T-cell (primary cell): Measurements from ENCODE around the gene KRTAP16-1. TPM values are rescaled to one million over a fixed set of nuclear protein-coding genes. Genes with fewer than 3 reads are reported as not detected.
"Not testable (repeated sequence)": the region's sequence is repeated elsewhere in the genome, so short reads cannot be mapped to it uniquely, and the experiment has no call there.

Source experiments
- ATAC-seq, 4 experiments: fragments of 200-7000 bp in 3 of 4; fragments of 150-1000 bp in 1 of 4; cut with Tn5 transposase; replicated peaks in 1 of 4; 1 replicate in 3 of 4; 2 replicates in 1 of 4; pipeline ENCODE4 v1.10.0; 2021; ENCODE audit warnings: moderate library complexity in 3 of 4, mild to moderate bottlenecking in 2 of 4, moderate number of reproducible peaks in 1 of 4
- CTCF ChIA-PET, 2 donors: fragments of 300-600 bp; sonication (Branson Sonifier 250); formaldehyde crosslinking; loops; one replicate each; lab custom pipeline; 2022; ENCODE audit warnings: antibody characterized with exemption in 2 of 2; lab: Charles Lee
- POLR2A ChIA-PET, 2 donors: fragments of 300-600 bp; sonication (Branson Sonifier 250); formaldehyde crosslinking; loops; one replicate each; lab custom pipeline; 2022; ENCODE audit warnings: antibody characterized with exemption in 2 of 2; lab: Charles Lee
- DNase-seq, 35 experiments: peaks; one replicate each; pipeline versions ENCODE4 v3.0.0 to v3.0.0-alpha.2; 2013 to 2023
- H3K27ac ChIP-seq: one replicate; pipeline ENCODE4 v1.5.1; 2013; ENCODE audit warnings: low read length
- H3K27me3 ChIP-seq, 2 experiments: replicated peaks in 1 of 2; 1 replicate in 1 of 2; 2 replicates in 1 of 2; pipeline versions ENCODE4 v1.6.1 to v1.7.0; 2013; ENCODE audit warnings: low read length in 1 of 2, mixed read lengths in 1 of 2; ENCODE audit not compliant: control insufficient read depth in 2 of 2, insufficient read depth in 2 of 2; ENCODE audit errors: extremely low read depth in 1 of 2
- H3K36me3 ChIP-seq, 2 donors: 1 replicate in 1 of 2; 2 replicates in 1 of 2; pipeline versions ENCODE4 v1.6.1 to v1.7.0; 2013; ENCODE audit warnings: low read length in 1 of 2; ENCODE audit not compliant: control insufficient read depth in 2 of 2, insufficient read depth in 1 of 2; ENCODE audit errors: extremely low read depth in 1 of 2
- H3K4me1 ChIP-seq, 2 experiments: 1 replicate in 1 of 2; 2 replicates in 1 of 2; pipeline versions ENCODE4 v1.6.1 to v1.7.0; 2013; ENCODE audit warnings: low read length in 2 of 2, mixed read lengths in 1 of 2; ENCODE audit not compliant: insufficient read depth in 2 of 2, control insufficient read depth in 1 of 2; ENCODE audit errors: extremely low read depth in 1 of 2
- H3K4me3 ChIP-seq, 2 donors: 1 replicate in 1 of 2; 2 replicates in 1 of 2; pipeline versions ENCODE4 v1.5.1 to v1.7.0; 2013; ENCODE audit warnings: mild to moderate bottlenecking in 2 of 2, low read length in 1 of 2, moderate library complexity in 1 of 2; ENCODE audit not compliant: control insufficient read depth in 1 of 2; ENCODE audit errors: extremely low read depth in 1 of 2
- H3K9me3 ChIP-seq: 2 replicates; pipeline ENCODE4 v1.7.0; 2013
- H3K27ac Mint-ChIP-seq, 2 donors: one replicate each; pipeline ENCODE4 v1.8.0; 2020 to 2021; ENCODE audit warnings: mild to moderate bottlenecking in 2 of 2, mixed read lengths in 2 of 2
- H3K27me3 Mint-ChIP-seq, 2 donors: one replicate each; pipeline ENCODE4 v1.8.0; 2021 to 2022; ENCODE audit warnings: mixed read lengths in 2 of 2
- H3K36me3 Mint-ChIP-seq: one replicate; pipeline ENCODE4 v1.8.0; 2021; ENCODE audit warnings: mixed read lengths
- H3K4me1 Mint-ChIP-seq, 3 donors: one replicate each; pipeline ENCODE4 v1.8.0; 2020 to 2022; ENCODE audit warnings: mixed read lengths in 3 of 3, mild to moderate bottlenecking in 1 of 3
- H3K4me3 Mint-ChIP-seq, 3 donors: one replicate each; pipeline ENCODE4 v1.8.0; 2020 to 2022; ENCODE audit warnings: mild to moderate bottlenecking in 3 of 3, mixed read lengths in 3 of 3, moderate library complexity in 3 of 3
- H3K9me3 Mint-ChIP-seq, 3 donors: one replicate each; pipeline ENCODE4 v1.8.0; 2020 to 2022; ENCODE audit warnings: mixed read lengths in 3 of 3
- WGBS: methylation state at CpG from one replicate; pipeline ENCODE4 v1.1.5; 2013; ENCODE audit warnings: missing lambda C conversion rate; ENCODE audit not compliant: insufficient coverage; 5-methylcytosine and 5-hydroxymethylcytosine counted together
- total RNA-seq, 35 experiments: library from RNA in 6 of 35; stranded (reverse) in 6 of 35; fragments of 120-200 nt in 1 of 35; gene quantifications; one replicate each; pipeline versions ENCODE4 v1.2.1 to v1.2.4 and lab custom pipeline; 2013 to 2026

KRTAP16-1 gene, protein sequence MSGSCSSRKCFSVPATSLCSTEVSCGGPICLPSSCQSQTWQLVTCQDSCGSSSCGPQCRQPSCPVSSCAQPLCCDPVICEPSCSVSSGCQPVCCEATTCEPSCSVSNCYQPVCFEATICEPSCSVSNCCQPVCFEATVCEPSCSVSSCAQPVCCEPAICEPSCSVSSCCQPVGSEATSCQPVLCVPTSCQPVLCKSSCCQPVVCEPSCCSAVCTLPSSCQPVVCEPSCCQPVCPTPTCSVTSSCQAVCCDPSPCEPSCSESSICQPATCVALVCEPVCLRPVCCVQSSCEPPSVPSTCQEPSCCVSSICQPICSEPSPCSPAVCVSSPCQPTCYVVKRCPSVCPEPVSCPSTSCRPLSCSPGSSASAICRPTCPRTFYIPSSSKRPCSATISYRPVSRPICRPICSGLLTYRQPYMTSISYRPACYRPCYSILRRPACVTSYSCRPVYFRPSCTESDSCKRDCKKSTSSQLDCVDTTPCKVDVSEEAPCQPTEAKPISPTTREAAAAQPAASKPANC
- total RNA-seq (1 to 10 TPM in 1 of 5 donors, under 1 TPM in 3, not detected in 1; 0.16 to 1.1 (median 0.45) TPM), total RNA-seq (lab: John Stamatoyannopoulos, UW) (0 to 0.38 (median 0.06) reads per million in 29 experiments)
- not detected for total RNA-seq (2013)

GRCh38 chr17:41308918-41309359 lies at the start of gene KRTAP16-1:
Gene KRTAP16-1, minus strand, starts transcription at chr17:41309309. Its CDS starts 56 bp downstream, at chr17:41309253.
- ChIA-PET CTCF (interaction anchor here in 1 of 2 donors (1.4 to 1.7 kb wide), 3 partner anchors 13 to 240 kb away, joined by 4 to 21 read pairs (median 5); no protein-coding TSS in a partner anchor), POLR2A (interaction anchor here (0.6 to 1.6 kb wide), 7 partner anchors 12 to 380 kb away, joined by 3 to 6 read pairs (median 4); no protein-coding TSS in a partner anchor)
- Histone ChIP-seq H3K9me3 (no peaks in the 10 kb centered on the region), H3K27me3 (no peaks in the 10 kb centered on the region), H3K27ac (peak within 1 kb of the TSS; percentile 87), H3K4me1 (peaks cover 28 to 50% of the 10 kb centered on the region in 2 experiments), H3K4me3 (peak within 1 kb of the TSS; percentile 30 to 35), H3K36me3 (no peaks in the 10 kb centered on the region)
- ATAC-seq (peak in 2 of 4 experiments; percentile 42 to 49), DNase-seq (peak in 25 of 35 experiments; percentile 37 to 66 (median 52))
- peaks cover 4% of the 10 kb centered on the region for H3K36me3 Mint-ChIP-seq
- peaks cover 61 to 71% (median 64%) of the 10 kb centered on the region in 3 donors for H3K4me1 Mint-ChIP-seq
- H3K4me3 Mint-ChIP-seq: peak within 1 kb of the TSS; percentile 55 to 77 (median 71)
- peak within 1 kb of the TSS; percentile 98 for H3K27ac Mint-ChIP-seq
- no peaks in the 10 kb centered on the region for H3K27me3 Mint-ChIP-seq
- 0% methylated on average over 5 of the region's 7 CpGs for WGBS
- peaks cover 0 to 6% (median 0%) of the 10 kb centered on the region in 3 donors for H3K9me3 Mint-ChIP-seq

GRCh38 chr17:41354536-41354935 lies 45.4 kb upstream of the KRTAP16-1 start:
- DNase-seq: no peak
- Mint-ChIP-seq H3K9me3 (peaks cover 3 to 6% (median 4%) of the 10 kb centered on the region in 3 donors), H3K27ac (no peak overlapping the region), H3K4me3 (no peak overlapping the region), H3K27me3 (no peaks in the 10 kb centered on the region), H3K36me3 (peaks cover 3% of the 10 kb centered on the region), H3K4me1 (peaks cover 10 to 15% (median 12%) of the 10 kb centered on the region in 3 donors)
- ChIA-PET POLR2A (interaction anchor here in 1 of 2 donors (0.7 kb wide), 1 partner anchor 357 kb away, joined by 3 read pairs; no protein-coding TSS in a partner anchor), CTCF (interaction anchor here in 1 of 2 donors (0.8 kb wide), 1 partner anchor 194 kb away, joined by 3 read pairs; no protein-coding TSS in a partner anchor)
- ATAC-seq: no peak
- H3K4me1 ChIP-seq: peaks cover 2 to 6% of the 10 kb centered on the region in 2 experiments
- H3K27me3 ChIP-seq: peaks cover 0 to 5% of the 10 kb centered on the region in 2 experiments
- no peaks in the 10 kb centered on the region for H3K9me3 ChIP-seq
- H3K4me3 ChIP-seq: no peak overlapping the region
- no CpG with 5 or more reads among the region's 4 CpGs for WGBS
- no peaks in the 10 kb centered on the region for H3K36me3 ChIP-seq
- no peak overlapping the region for H3K27ac ChIP-seq

- Mint-ChIP-seq H3K36me3 (peaks cover 3% of the 10 kb centered on the region), H3K9me3 (peaks cover 3 to 6% (median 4%) of the 10 kb centered on the region in 3 donors), H3K27me3 (no peaks in the 10 kb centered on the region), H3K4me3 (no peak overlapping the region), H3K27ac (no peak overlapping the region), H3K4me1 (peaks cover 10 to 16% (median 12%) of the 10 kb centered on the region in 3 donors)
- DNase-seq (no peak), ATAC-seq (no peak)
- H3K9me3 ChIP-seq: no peaks in the 10 kb centered on the region
- ChIA-PET CTCF (interaction anchor here in 1 of 2 donors (0.9 kb wide), 1 partner anchor 18 kb away, joined by 3 read pairs; no protein-coding TSS in a partner anchor), POLR2A (no interaction called here)
- no peaks in the 10 kb centered on the region for H3K36me3 ChIP-seq
- WGBS: 81% methylated on average over 2 of the region's 7 CpGs
- H3K4me3 ChIP-seq: no peak overlapping the region
- H3K27ac ChIP-seq: no peak overlapping the region
- peaks cover 2 to 6% of the 10 kb centered on the region in 2 experiments for H3K4me1 ChIP-seq
- H3K27me3 ChIP-seq: peaks cover 0 to 5% of the 10 kb centered on the region in 2 experiments
Observed at GRCh38 chr17:41352597-41353366, 43.7 kb upstream of the KRTAP16-1 start.

- Mint-ChIP-seq H3K4me3 (no peak overlapping the region), H3K27me3 (no peaks in the 10 kb centered on the region), H3K27ac (no peak overlapping the region), H3K9me3 (peaks cover under 1 to 4% (median 1%) of the 10 kb centered on the region in 3 donors), H3K4me1 (peaks cover 10 to 17% (median 12%) of the 10 kb centered on the region in 3 donors), H3K36me3 (peaks cover under 1% of the 10 kb centered on the region)
- no peaks in the 10 kb centered on the region for H3K36me3 ChIP-seq
- ATAC-seq (no peak), DNase-seq (no peak)
- ChIA-PET POLR2A (no interaction called here), CTCF (interaction anchor here in 1 of 2 donors (0.7 kb wide), 1 partner anchor 49 kb away, joined by 6 read pairs; no protein-coding TSS in a partner anchor)
- H3K27me3 ChIP-seq: peaks cover 0 to 2% of the 10 kb centered on the region in 2 experiments
- no CpG with 5 or more reads among the region's 2 CpGs for WGBS
- H3K27ac ChIP-seq: no peak overlapping the region
- H3K9me3 ChIP-seq: no peaks in the 10 kb centered on the region
- no peak overlapping the region for H3K4me3 ChIP-seq
- H3K4me1 ChIP-seq: peaks cover 2 to 6% of the 10 kb centered on the region in 2 experiments
Observed at GRCh38 chr17:41351177-41351576, 42.1 kb upstream of the KRTAP16-1 start.

GRCh38 chr17:41350381-41350878 lies 41.3 kb upstream of the KRTAP16-1 start, which contains the start of gene KRT33A:
Gene KRT33A, minus strand, starts transcription at chr17:41350828. Its CDS starts 61 bp downstream, at chr17:41350767.
- H3K9me3 ChIP-seq, H3K4me3 Mint-ChIP-seq, H3K27ac ChIP-seq, POLR2A ChIA-PET, H3K36me3 ChIP-seq, H3K27me3 Mint-ChIP-seq, H3K9me3 Mint-ChIP-seq, DNase-seq, H3K27me3 ChIP-seq, H3K4me1 ChIP-seq, ATAC-seq, H3K4me3 ChIP-seq, H3K27ac Mint-ChIP-seq, H3K36me3 Mint-ChIP-seq: not testable (repeated sequence)
- 97% methylated on average over 12 of the region's 16 CpGs for WGBS
- CTCF ChIA-PET: interaction anchor here in 1 of 2 donors (0.7 kb wide), 1 partner anchor 42 kb away, joined by 3 read pairs; no protein-coding TSS in a partner anchor
- H3K4me1 Mint-ChIP-seq: peaks cover 10 to 17% (median 12%) of the 10 kb centered on the region in 3 donors
